ENCODE measurements around the gene RNF114. TPM values are rescaled to one million over a fixed set of nuclear protein-coding genes. Genes with fewer than 3 reads are reported as not detected.

RNF114 gene
- total and polyA plus RNA-seq, 7 donors, result 59.5 to 151 (median 121) TPM

DNA sequence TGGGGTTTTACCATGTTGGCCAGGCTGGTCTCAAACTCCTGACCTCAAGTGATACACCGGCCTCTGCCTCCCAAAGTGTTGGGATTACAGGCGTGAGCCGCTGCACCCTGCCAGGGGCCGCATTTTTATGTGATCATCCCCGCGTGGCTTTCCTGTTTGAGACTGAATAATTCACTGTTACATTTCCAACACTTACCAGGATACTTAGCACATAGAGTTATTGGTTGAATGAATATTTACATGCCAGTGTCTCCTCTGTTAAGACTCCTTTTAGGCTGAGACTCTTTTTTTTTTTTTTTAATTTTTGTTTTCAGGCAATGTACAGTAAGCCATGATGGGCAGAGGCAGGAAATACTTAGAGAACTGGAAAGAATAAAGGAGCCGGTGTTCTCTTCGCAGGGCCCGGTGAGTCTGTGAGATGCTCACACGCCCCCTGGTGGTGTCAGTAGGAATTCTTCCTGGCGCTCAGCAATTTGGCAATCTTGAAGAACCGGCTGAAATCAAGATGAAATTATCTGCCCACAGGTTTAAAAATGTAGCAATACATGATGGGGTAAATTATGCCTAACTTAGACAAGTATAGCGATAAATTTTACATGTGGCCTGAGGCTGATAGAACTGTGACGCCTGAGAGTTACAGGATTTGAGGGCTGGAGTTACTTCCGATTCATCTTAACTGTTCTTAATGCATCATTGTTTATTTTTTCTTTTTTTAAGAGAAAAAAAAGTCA, 7.6 kb upstream of the RNF114 start:
- Histone ChIP-seq H3K27me3 (no peaks in the 10 kb centered on the region), H3K4me3 (no peak overlapping the region), H3K4me1 (peaks cover 0 to 11% (median 7%) of the 10 kb centered on the region in 4 donors), H3K36me3 (no peaks in the 10 kb centered on the region), H3K9me3 (no peaks in the 10 kb centered on the region), H3K27ac (peak overlapping the region; percentile 43 to 63 (median 55))
- peak; percentile 91 for DNase-seq
- intact Hi-C loops (cut with DNase I), result loop anchor here (1.0 kb wide), 1 partner anchor 319 kb away; no protein-coding TSS in a partner anchor
- WGBS, 2 donors, result 9 to 13% methylated on average over 15 of the region's 15 CpGs
- TF ChIP-seq, protein P1, sequence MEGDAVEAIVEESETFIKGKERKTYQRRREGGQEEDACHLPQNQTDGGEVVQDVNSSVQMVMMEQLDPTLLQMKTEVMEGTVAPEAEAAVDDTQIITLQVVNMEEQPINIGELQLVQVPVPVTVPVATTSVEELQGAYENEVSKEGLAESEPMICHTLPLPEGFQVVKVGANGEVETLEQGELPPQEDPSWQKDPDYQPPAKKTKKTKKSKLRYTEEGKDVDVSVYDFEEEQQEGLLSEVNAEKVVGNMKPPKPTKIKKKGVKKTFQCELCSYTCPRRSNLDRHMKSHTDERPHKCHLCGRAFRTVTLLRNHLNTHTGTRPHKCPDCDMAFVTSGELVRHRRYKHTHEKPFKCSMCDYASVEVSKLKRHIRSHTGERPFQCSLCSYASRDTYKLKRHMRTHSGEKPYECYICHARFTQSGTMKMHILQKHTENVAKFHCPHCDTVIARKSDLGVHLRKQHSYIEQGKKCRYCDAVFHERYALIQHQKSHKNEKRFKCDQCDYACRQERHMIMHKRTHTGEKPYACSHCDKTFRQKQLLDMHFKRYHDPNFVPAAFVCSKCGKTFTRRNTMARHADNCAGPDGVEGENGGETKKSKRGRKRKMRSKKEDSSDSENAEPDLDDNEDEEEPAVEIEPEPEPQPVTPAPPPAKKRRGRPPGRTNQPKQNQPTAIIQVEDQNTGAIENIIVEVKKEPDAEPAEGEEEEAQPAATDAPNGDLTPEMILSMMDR (IDR thresholded peaks at IDR 0.05), result peak; percentile 61 to 94 (median 84)
- no peak for TF ChIP-seq EP300 (IDR thresholded peaks at IDR 0.05)

DNA sequence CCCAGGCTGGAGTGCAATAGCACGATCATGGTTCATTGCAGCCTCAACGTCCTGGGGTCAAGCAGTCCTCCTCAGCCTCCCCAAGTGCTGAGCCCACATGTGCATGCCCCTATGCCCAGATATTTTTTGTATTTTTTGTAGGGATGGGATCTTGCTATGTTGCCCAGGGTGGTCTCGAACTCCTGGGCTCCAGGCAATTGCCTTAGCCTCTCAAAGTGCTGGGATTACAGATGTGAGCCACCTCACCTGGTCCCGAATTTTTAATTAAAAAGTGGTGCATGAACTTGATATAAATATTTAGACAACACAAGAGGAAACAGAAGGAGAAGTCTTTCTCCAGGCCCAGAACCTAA, 7.1 kb upstream of the RNF114 start:
- DNase-seq, result peak; percentile 29
- intact Hi-C loops (cut with DNase I), result no loop called here
- peak overlapping the region in 3 of 4 donors; percentile 25 to 63 (median 62) for H3K27ac ChIP-seq
- no peaks in the 10 kb centered on the region for H3K27me3 ChIP-seq
- H3K4me1 ChIP-seq, result peaks cover 0 to 11% (median 7%) of the 10 kb centered on the region in 4 donors
- no peaks in the 10 kb centered on the region for H3K9me3 ChIP-seq
- H3K4me3 ChIP-seq, result no peak overlapping the region
- 32 to 40% methylated on average over 4 of the region's 4 CpGs for WGBS, 2 donors
- H3K36me3 ChIP-seq, result no peaks in the 10 kb centered on the region
- TF ChIP-seq POLR2A (IDR thresholded peaks at IDR 0.05) (no peak), POLR2AphosphoS5 (IDR thresholded peaks at IDR 0.05) (no peak), EP300 (IDR thresholded peaks at IDR 0.05) (no peak)
- TF ChIP-seq, protein P1 (IDR thresholded peaks at IDR 0.05), result no peak

DNA sequence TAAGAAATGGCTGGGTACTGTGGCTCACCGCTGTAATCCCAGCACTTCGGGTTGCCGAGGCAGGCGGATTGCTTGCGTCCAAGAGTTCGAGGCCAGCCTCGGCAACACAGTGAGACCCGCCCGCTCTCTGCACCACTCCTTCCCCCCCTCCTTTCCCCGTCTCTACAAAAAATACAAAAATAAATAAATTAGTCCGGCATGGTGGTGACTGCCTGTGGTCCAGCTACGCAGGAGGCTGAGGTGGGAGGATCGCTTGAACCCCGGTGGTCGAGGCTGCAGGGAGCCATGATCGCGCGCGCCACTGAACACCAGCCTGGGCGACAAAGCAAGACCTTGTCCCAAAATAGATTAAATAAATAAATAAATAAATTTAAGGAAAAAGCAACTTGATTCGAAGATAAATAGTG, 448 bp upstream of the RNF114 start:
- WGBS, 2 donors, result 22 to 42% methylated on average over 21 of the region's 21 CpGs
- Histone ChIP-seq H3K36me3 (peaks cover 0 to 16% (median 0%) of the 10 kb centered on the region in 4 donors), H3K9me3 (no peaks in the 10 kb centered on the region), H3K4me3 (peak overlapping the region; percentile 91 to 98 (median 92)), H3K4me1 (peaks cover 0 to 36% (median 28%) of the 10 kb centered on the region in 4 donors), H3K27ac (peak overlapping the region; percentile 93 to 96 (median 95)), H3K27me3 (no peaks in the 10 kb centered on the region)
- intact Hi-C loops (cut with DNase I), result no loop called here
- no peak for DNase-seq
- TF ChIP-seq EP300 (IDR thresholded peaks at IDR 0.05) (no peak), POLR2AphosphoS5 (IDR thresholded peaks at IDR 0.05) (no peak), POLR2A (IDR thresholded peaks at IDR 0.05) (no peak)
- TF ChIP-seq, protein P1 (IDR thresholded peaks at IDR 0.05), result no peak

DNA sequence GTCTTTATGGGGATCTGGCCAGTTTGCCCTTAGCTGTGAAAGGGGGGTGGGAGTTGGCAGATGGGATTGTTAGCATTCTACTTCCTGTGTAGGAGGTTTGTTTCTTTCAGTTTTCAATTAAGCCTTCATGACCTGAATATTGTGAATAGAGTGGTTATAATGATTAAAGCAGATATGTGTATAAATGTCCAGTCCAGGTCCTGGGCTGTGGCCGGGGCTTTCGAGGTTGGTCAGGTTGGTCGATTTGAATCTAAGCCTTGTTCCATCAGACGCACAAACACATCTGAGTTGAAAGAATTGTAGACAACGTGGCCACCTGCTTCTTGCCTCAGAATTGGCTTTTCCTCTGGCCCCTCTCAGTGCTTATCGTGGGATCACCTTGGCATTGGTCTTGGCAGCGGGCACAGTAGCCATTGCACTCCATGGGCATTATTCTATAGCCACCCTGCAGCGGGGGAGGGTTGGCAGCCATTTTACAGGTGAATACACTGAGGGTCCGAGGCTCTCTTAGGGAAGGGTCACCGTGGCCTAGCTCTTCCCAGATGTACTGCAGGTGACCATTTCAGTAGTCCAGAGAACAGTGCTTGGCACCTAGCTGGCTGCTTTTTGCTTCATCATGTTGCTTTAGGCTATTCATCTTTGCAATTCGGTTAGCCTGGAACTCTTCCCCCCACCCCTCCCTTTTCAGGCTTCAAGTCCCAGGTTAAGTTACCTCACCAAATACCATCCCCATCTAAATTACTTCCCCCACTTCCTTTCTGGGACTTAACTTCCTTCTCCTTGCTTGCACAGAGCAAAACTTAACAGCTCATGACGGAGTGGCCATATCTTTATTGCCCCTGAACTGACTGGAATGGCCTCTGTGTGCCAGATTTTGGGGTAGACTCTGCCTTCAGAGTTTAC, 1.1 kb downstream of the RNF114 start:
- 2 to 11% methylated on average over 12 of the region's 12 CpGs for WGBS, 2 donors
- Histone ChIP-seq H3K9me3 (no peaks in the 10 kb centered on the region), H3K27me3 (no peaks in the 10 kb centered on the region), H3K27ac (peak overlapping the region; percentile 93 to 96 (median 95)), H3K4me1 (peaks cover 0 to 44% (median 31%) of the 10 kb centered on the region in 4 donors), H3K36me3 (peaks cover 3 to 32% (median 6%) of the 10 kb centered on the region in 4 donors), H3K4me3 (peak overlapping the region; percentile 91 to 98 (median 92))
- DNase-seq, result peak; percentile 63
- intact Hi-C loops (cut with DNase I), result no loop called here
- no peak for TF ChIP-seq EP300 (IDR thresholded peaks at IDR 0.05)
- TF ChIP-seq, protein P1 (IDR thresholded peaks at IDR 0.05), result no peak
- TF ChIP-seq POLR2A (IDR thresholded peaks at IDR 0.05), result no peak
- no peak for TF ChIP-seq POLR2AphosphoS5 (IDR thresholded peaks at IDR 0.05)
